K562 (cell line): Measurements from ENCODE around the gene SCARB2. TPM values are rescaled to one million over a fixed set of nuclear protein-coding genes. Genes with fewer than 3 reads are reported as not detected.

Experiments
- ARNT ChIP-seq, 2 experiments: fragments of 450-650 bp; IDR thresholded peaks; 2 replicates each; pipeline ENCODE4 v1.6.1; 2016; ENCODE audit warnings: mild to moderate bottlenecking in 1 of 2
- DEAF1 ChIP-seq: fragments of 450-650 bp; formaldehyde crosslinking; IDR thresholded peaks from 2 replicates; pipeline ENCODE4 v1.4.0; 2020; ENCODE audit warnings: mild to moderate bottlenecking, moderate library complexity
- ETS1 ChIP-seq: conservative IDR thresholded peaks from 2 replicates; pipeline ENCODE4 v1.6.1; 2011; ENCODE audit warnings: low read depth, mild to moderate bottlenecking, low read length; ENCODE audit not compliant: control insufficient read depth
- LARP7 ChIP-seq: fragments of 450-650 bp; IDR thresholded peaks from 2 replicates; pipeline ENCODE4 v1.6.1; 2016
- RUNX1 ChIP-seq: sonication (generic); IDR thresholded peaks from 2 replicates; pipeline ENCODE4 v1.6.1; 2016; ENCODE audit warnings: antibody characterized with exemption, low read depth
- SRSF1 ChIP-seq: fragments of 200-400 bp; formaldehyde crosslinking; IDR thresholded peaks from 2 replicates; pipeline ENCODE4 v1.6.1; 2017; ENCODE audit warnings: mild to moderate bottlenecking, low read depth, low read length, moderate library complexity
- ZBTB7A ChIP-seq: IDR thresholded peaks from 2 replicates; pipeline ENCODE4 v1.6.1; 2011; ENCODE audit warnings: low read depth, mild to moderate bottlenecking, low read length, moderate library complexity, borderline replicate concordance; ENCODE audit not compliant: control insufficient read depth
- ZFP1 ChIP-seq: fragments of 450-650 bp; formaldehyde crosslinking; IDR thresholded peaks from 2 replicates; pipeline ENCODE4 v1.4.0; 2020; ENCODE audit warnings: mild to moderate bottlenecking, mixed read lengths
- ZNF695 ChIP-seq: fragments of 450-650 bp; formaldehyde crosslinking; IDR thresholded peaks from 2 replicates; pipeline ENCODE4 v1.4.0; 2020; ENCODE audit warnings: mild to moderate bottlenecking, moderate library complexity
- ZNF780A ChIP-seq: fragments of 250-450 bp; sonication (Bioruptor Pico); IDR thresholded peaks from 2 replicates; pipeline ENCODE4 v1.5.0; 2021; ENCODE audit warnings: mild to moderate bottlenecking
- polyA plus RNA-seq, 8 experiments: library from polyadenylated mRNA; depleted of rRNA in 4 of 8; stranded (reverse) in 5 of 8; unstranded in 3 of 8; fragments of >200 nt; fragmentation: Nextera tagmentation in 2 of 8; fragmentation: Illumina TruSeq in 1 of 8; extraction: Ambion mirVana in 2 of 8; extraction: Trizol in 1 of 8; gene quantifications; 2 replicates each; pipeline versions ENCODE4 v1.2.1 to v1.2.3, GENCODE V29; 2011 to 2014; ENCODE audit warnings: inconsistent platforms in 1 of 8, missing spikeins in 1 of 8
- total RNA-seq, 7 experiments: library from RNA; depleted of rRNA in 6 of 7; stranded (reverse); fragments of >200 nt in 6 of 7; fragmentation: Illumina TruSeq in 2 of 7; extraction: Trizol in 2 of 7; gene quantifications; 2 replicates each; pipeline versions ENCODE4 v1.2.1 to v1.2.3, GENCODE V29; 2011 to 2021; ENCODE audit warnings: low replicate concordance in 1 of 7
- TF ChIP-seq, protein P1 (sequence below), 3 experiments: IDR thresholded peaks in 2 of 3; conservative IDR thresholded peaks in 1 of 3; 2 replicates each; pipeline ENCODE4 v1.5.1; 2011 to 2012; ENCODE audit warnings: low read length in 3 of 3, mild to moderate bottlenecking in 3 of 3, control low read depth in 2 of 3, improper control_type of control experiment in 1 of 3, inconsistent platforms in 1 of 3, low read depth in 1 of 3, mixed read lengths in 1 of 3, moderate library complexity in 1 of 3; ENCODE audit not compliant: insufficient read depth in 2 of 3
- TF ChIP-seq, protein P2 (sequence below): sonication (generic); formaldehyde crosslinking; IDR thresholded peaks from 2 replicates; pipeline ENCODE4 v1.8.0; 2022; ENCODE audit warnings: mild to moderate bottlenecking, missing genetic modification reagents
- TF ChIP-seq, protein P3 (sequence below): fragments of 200-800 bp; sonication (Bioruptor generic); IDR thresholded peaks from 2 replicates; pipeline ENCODE4 v1.6.1; 2017; ENCODE audit warnings: missing genetic modification characterization, missing compliant biosample characterization
- TF ChIP-seq, protein P4 (sequence below): fragments of 450-650 bp; conservative IDR thresholded peaks from 2 replicates; pipeline ENCODE4 v1.6.1; 2016; ENCODE audit warnings: missing genetic modification characterization, low read depth, mild to moderate bottlenecking, control low read depth, missing compliant biosample characterization
- TF ChIP-seq, protein P5 (sequence below): sonication (generic); formaldehyde crosslinking; IDR thresholded peaks from 2 replicates; pipeline ENCODE4 v1.8.1; 2022; ENCODE audit warnings: missing genetic modification reagents

Gene SCARB2
- total and polyA plus RNA-seq, 9 of the 15 experiments (the other 6 are each of a cell fraction or from before 2014, with no cell fraction given), result 6.1 to 25.8 (median 17.8) TPM

GRCh38 chr4:76147454-76148141, 66.0 kb downstream of the SCARB2 start (continued):
- TF ChIP-seq, protein P1, sequence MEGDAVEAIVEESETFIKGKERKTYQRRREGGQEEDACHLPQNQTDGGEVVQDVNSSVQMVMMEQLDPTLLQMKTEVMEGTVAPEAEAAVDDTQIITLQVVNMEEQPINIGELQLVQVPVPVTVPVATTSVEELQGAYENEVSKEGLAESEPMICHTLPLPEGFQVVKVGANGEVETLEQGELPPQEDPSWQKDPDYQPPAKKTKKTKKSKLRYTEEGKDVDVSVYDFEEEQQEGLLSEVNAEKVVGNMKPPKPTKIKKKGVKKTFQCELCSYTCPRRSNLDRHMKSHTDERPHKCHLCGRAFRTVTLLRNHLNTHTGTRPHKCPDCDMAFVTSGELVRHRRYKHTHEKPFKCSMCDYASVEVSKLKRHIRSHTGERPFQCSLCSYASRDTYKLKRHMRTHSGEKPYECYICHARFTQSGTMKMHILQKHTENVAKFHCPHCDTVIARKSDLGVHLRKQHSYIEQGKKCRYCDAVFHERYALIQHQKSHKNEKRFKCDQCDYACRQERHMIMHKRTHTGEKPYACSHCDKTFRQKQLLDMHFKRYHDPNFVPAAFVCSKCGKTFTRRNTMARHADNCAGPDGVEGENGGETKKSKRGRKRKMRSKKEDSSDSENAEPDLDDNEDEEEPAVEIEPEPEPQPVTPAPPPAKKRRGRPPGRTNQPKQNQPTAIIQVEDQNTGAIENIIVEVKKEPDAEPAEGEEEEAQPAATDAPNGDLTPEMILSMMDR (IDR thresholded peaks at IDR 0.05 in 2 of 3, conservative IDR thresholded peaks at IDR 0.05 in 1 of 3; ENCODE audit: insufficient read depth in 2 of 3, low read depth in 1 of 3, low read length in 3 of 3), result no peak
- TF ChIP-seq ZNF695 (CRISPR knock-in tag), result no peak
- TF ChIP-seq, protein P2, sequence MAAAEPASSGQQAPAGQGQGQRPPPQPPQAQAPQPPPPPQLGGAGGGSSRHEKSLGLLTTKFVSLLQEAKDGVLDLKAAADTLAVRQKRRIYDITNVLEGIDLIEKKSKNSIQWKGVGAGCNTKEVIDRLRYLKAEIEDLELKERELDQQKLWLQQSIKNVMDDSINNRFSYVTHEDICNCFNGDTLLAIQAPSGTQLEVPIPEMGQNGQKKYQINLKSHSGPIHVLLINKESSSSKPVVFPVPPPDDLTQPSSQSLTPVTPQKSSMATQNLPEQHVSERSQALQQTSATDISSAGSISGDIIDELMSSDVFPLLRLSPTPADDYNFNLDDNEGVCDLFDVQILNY (CRISPR knock-in tag), result no peak
- no peak for TF ChIP-seq LARP7
- TF ChIP-seq ETS1, result peak; percentile 25; the same call in 1 of the 2 replicates
- peak; percentile 55; the same call in 1 of the 2 replicates for TF ChIP-seq ZBTB7A
- TF ChIP-seq ZFP1 (CRISPR knock-in tag), result no peak
- TF ChIP-seq, protein P3, sequence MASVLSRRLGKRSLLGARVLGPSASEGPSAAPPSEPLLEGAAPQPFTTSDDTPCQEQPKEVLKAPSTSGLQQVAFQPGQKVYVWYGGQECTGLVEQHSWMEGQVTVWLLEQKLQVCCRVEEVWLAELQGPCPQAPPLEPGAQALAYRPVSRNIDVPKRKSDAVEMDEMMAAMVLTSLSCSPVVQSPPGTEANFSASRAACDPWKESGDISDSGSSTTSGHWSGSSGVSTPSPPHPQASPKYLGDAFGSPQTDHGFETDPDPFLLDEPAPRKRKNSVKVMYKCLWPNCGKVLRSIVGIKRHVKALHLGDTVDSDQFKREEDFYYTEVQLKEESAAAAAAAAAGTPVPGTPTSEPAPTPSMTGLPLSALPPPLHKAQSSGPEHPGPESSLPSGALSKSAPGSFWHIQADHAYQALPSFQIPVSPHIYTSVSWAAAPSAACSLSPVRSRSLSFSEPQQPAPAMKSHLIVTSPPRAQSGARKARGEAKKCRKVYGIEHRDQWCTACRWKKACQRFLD (CRISPR knock-in tag), result no peak
- TF ChIP-seq SRSF1, result no peak
- TF ChIP-seq ARNT (IDR thresholded peaks at IDR 0.05), result peak; percentile 43 to 84; a peak in 2 of 4 replicates
- TF ChIP-seq, protein P4, sequence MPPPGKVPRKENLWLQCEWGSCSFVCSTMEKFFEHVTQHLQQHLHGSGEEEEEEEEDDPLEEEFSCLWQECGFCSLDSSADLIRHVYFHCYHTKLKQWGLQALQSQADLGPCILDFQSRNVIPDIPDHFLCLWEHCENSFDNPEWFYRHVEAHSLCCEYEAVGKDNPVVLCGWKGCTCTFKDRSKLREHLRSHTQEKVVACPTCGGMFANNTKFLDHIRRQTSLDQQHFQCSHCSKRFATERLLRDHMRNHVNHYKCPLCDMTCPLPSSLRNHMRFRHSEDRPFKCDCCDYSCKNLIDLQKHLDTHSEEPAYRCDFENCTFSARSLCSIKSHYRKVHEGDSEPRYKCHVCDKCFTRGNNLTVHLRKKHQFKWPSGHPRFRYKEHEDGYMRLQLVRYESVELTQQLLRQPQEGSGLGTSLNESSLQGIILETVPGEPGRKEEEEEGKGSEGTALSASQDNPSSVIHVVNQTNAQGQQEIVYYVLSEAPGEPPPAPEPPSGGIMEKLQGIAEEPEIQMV (tag), result no peak
- no peak for TF ChIP-seq ZNF780A (CRISPR knock-in tag)
- TF ChIP-seq DEAF1 (CRISPR knock-in tag), result no peak
- TF ChIP-seq, protein P5, sequence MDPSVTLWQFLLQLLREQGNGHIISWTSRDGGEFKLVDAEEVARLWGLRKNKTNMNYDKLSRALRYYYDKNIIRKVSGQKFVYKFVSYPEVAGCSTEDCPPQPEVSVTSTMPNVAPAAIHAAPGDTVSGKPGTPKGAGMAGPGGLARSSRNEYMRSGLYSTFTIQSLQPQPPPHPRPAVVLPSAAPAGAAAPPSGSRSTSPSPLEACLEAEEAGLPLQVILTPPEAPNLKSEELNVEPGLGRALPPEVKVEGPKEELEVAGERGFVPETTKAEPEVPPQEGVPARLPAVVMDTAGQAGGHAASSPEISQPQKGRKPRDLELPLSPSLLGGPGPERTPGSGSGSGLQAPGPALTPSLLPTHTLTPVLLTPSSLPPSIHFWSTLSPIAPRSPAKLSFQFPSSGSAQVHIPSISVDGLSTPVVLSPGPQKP (CRISPR knock-in tag), result no peak
- no peak for TF ChIP-seq RUNX1
